OCI-LY7 (cell line): ENCODE measurements around the gene KCNJ11.

Experiments used
- CTCF ChIP-seq: fragments of 200-600 bp; sonication (generic); conservative IDR thresholded peaks from 2 replicates; pipeline ENCODE4 v1.5.1; 2014; ENCODE audit warnings: mild to moderate bottlenecking, antibody characterized with exemption, low read length, moderate library complexity, mixed read lengths
- EZH2phosphoT487 ChIP-seq: fragments of 200-600 bp; sonication (generic); IDR thresholded peaks from 2 replicates; pipeline ENCODE4 v1.6.1; 2018; ENCODE audit warnings: low read depth, borderline replicate concordance, mild to moderate bottlenecking, mixed run types, antibody characterized with exemption, low read length, moderate library complexity, mixed read lengths

DNA sequence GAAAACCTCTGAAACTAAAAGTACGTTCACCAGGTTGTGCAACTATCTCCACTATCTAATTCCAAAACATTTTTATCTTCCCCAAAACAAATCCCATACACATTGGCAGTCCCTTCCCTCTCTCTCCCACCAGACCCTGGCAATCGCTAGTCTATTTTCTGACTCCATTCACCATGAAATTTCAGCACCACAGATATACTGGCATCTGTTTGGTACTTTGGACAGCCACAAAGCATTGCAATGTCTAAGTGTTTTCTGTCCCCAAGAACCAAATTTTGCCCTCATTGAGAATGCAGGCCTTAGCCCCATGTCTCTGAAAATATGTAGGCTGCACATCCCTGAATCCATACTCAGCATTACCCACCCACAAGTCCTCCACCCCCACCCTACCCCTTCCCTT is 28.0 kb upstream of the KCNJ11 start:
- no peak for TF ChIP-seq CTCF
- TF ChIP-seq EZH2phosphoT487 = no peak
